Gastroesophageal sphincter (tissue), 3 donors: ENCODE results near the gene UVRAG.

Experiments
- CTCF ChIP-seq, 4 experiments: fragments of 200-600 bp in 2 of 4; fragments of 450-650 bp in 2 of 4; sonication (generic) in 1 of 4; IDR thresholded peaks; one replicate each; pipeline ENCODE4 v1.5.1; 2017 to 2019; ENCODE audit warnings: antibody characterized with exemption in 4 of 4, mild to moderate bottlenecking in 2 of 4, moderate library complexity in 2 of 4
- EP300 ChIP-seq: sonication (generic); formaldehyde crosslinking; IDR thresholded peaks from one replicate; pipeline ENCODE4 v1.6.1; 2017; ENCODE audit warnings: antibody characterized with exemption, mild to moderate bottlenecking
- POLR2AphosphoS5 ChIP-seq: sonication (generic); formaldehyde crosslinking; IDR thresholded peaks from one replicate; pipeline ENCODE4 v1.6.1; 2017; ENCODE audit warnings: antibody characterized with exemption

DNA sequence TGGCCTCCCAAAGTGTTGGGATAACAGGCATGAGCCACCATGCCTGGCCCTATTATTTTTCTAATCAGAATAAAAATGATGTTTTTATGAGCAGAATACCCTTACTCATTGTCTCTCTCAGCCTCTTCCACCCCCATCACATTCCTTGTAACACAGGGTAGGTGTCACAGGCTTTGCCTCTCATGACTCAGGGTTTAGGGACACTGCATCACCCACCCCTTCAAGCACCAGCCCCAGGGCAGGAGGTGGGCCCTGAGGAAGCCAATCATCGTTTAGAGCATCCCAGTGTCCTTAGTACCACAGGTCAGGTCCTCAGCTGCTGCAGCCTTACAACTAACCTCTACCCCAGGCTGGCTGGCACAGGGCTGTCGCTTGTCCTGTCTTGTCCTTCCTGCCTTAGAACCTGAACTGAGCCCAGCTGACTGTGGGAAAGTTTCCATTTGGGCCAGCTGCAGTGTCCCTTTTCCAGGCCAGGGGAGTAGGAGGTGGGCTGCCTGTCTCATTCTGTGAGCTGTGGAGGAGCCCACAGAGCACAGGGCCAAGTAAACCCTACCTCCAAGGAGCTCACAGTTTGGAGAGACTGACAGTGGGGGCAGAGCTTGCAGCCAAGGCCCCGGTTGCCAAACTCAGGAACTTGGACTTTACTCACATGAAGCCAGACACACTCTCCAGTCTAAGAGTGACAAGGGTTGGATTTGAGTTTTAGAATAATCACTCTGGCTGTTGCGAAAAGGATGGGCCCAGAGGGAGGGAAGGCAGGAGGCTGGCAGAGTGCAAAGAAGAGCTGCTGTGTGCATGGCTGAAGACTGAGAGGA, 19.5 kb upstream of the UVRAG start:
- TF ChIP-seq CTCF (IDR thresholded peaks at IDR 0.05): no peak
- TF ChIP-seq POLR2AphosphoS5: no peak
- no peak for TF ChIP-seq EP300
